ENCODE data around the gene ACTL10. TPM values are rescaled to one million over a fixed set of nuclear protein-coding genes. Genes with fewer than 3 reads are reported as not detected.

The ACTL10 gene
- total and polyA plus RNA-seq, 2 of the 13 experiments (the other 11 are each of a cell fraction or from before 2014, with no cell fraction given) = not detected

GRCh38 chr20:33656010-33656782 is 10.5 kb upstream of the ACTL10 start:
- Histone ChIP-seq H2AFZ (ENCODE audit: low read length) (no peak overlapping the region), H3K4me3 (replicated peaks in 1 of 3; ENCODE audit: insufficient read depth in 1 of 3, low read depth in 2 of 3, low read length in 3 of 3) (no peak overlapping the region), H3K4me1 (ENCODE audit: insufficient read depth, low read length) (peaks cover 37% of the 10 kb centered on the region), H3K4me2 (ENCODE audit: low read depth, low read length) (no peak overlapping the region), H3K36me3 (replicated peaks in 1 of 2; ENCODE audit: control insufficient read depth in 1 of 2, insufficient read depth in 2 of 2, low read length in 2 of 2) (peaks cover 37 to 47% of the 10 kb centered on the region in 2 experiments), H4K20me1 (ENCODE audit: insufficient read depth, low read length) (no peaks in the 10 kb centered on the region), H3K27ac (ENCODE audit: extremely low read length, insufficient read depth, low read length) (no peak overlapping the region), H3K79me2 (ENCODE audit: insufficient read depth, low read length) (no peaks in the 10 kb centered on the region), H3K27me3 (ENCODE audit: control insufficient read depth in 1 of 2, insufficient read depth in 2 of 2, low read length in 2 of 2) (no peaks in the 10 kb centered on the region), H3K9ac (ENCODE audit: insufficient read depth, low read depth, low read length) (no peak overlapping the region), H3K9me3 (ENCODE audit: low read length) (no peaks in the 10 kb centered on the region)
- 91% methylated on average over 10 of the region's 10 CpGs for WGBS (ENCODE audit: low lambda C conversion rate)
- CTCF ChIA-PET (ENCODE audit: low intra/inter-chr PET ratio, low total read pairs) = no interaction called here
- in situ Hi-C loops (cut with HindIII; ENCODE audit: extremely low pct_ligation_motif_present, low pct_unique_long_range_greater_than_20kb) = no loop called here
- DNase-seq (ENCODE audit: low spot score) (no peak), FAIRE-seq (no peak), ATAC-seq (no peak)
- POLR2A ChIA-PET = no interaction called here
- TSS peak; percentile 21 for BruUV-seq (replicated peaks)
- intact Hi-C loops (cut with micrococcal nuclease; ENCODE audit: unreplicated experiment) = no loop called here
- TF ChIP-seq NAIF1 (CRISPR knock-in tag; IDR thresholded peaks at IDR 0.05; ENCODE audit: borderline replicate concordance) = no peak
- TF ChIP-seq DZIP1 (CRISPR knock-in tag; IDR thresholded peaks at IDR 0.05) = 0 out of 2 replicates have a peak, but pooled peaks have one; percentile 15
- TF ChIP-seq, protein P1, sequence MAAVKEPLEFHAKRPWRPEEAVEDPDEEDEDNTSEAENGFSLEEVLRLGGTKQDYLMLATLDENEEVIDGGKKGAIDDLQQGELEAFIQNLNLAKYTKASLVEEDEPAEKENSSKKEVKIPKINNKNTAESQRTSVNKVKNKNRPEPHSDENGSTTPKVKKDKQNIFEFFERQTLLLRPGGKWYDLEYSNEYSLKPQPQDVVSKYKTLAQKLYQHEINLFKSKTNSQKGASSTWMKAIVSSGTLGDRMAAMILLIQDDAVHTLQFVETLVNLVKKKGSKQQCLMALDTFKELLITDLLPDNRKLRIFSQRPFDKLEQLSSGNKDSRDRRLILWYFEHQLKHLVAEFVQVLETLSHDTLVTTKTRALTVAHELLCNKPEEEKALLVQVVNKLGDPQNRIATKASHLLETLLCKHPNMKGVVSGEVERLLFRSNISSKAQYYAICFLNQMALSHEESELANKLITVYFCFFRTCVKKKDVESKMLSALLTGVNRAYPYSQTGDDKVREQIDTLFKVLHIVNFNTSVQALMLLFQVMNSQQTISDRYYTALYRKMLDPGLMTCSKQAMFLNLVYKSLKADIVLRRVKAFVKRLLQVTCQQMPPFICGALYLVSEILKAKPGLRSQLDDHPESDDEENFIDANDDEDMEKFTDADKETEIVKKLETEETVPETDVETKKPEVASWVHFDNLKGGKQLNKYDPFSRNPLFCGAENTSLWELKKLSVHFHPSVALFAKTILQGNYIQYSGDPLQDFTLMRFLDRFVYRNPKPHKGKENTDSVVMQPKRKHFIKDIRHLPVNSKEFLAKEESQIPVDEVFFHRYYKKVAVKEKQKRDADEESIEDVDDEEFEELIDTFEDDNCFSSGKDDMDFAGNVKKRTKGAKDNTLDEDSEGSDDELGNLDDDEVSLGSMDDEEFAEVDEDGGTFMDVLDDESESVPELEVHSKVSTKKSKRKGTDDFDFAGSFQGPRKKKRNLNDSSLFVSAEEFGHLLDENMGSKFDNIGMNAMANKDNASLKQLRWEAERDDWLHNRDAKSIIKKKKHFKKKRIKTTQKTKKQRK (IDR thresholded peaks at IDR 0.05; ENCODE audit: low read length) = no peak
- TF ChIP-seq ZFX (CRISPR knock-in tag; IDR thresholded peaks at IDR 0.05; ENCODE audit: low read depth) = 0 out of 2 replicates have a peak, but pooled peaks have one; percentile 18
- no peak for TF ChIP-seq ISL2 (CRISPR knock-in tag; IDR thresholded peaks at IDR 0.05)
- no peak for TF ChIP-seq ZNF556 (CRISPR knock-in tag; IDR thresholded peaks at IDR 0.05; ENCODE audit: borderline replicate concordance)
- no peak for TF ChIP-seq ZNF12 (CRISPR knock-in tag; IDR thresholded peaks at IDR 0.05)
- TF ChIP-seq RBM39 (IDR thresholded peaks at IDR 0.05; ENCODE audit: low read depth, low read length, poor library complexity, severe bottlenecking) = peak; percentile 18
- 0 out of 2 replicates have a peak, but pooled peaks have one; percentile 5 for TF ChIP-seq POLR2G (IDR thresholded peaks at IDR 0.05; ENCODE audit: low read depth, low read length)
- TF ChIP-seq SNAPC4 (CRISPR knock-in tag; IDR thresholded peaks at IDR 0.05) = no peak
- TF ChIP-seq ZNF749 (CRISPR knock-in tag; IDR thresholded peaks at IDR 0.05; ENCODE audit: borderline replicate concordance) = no peak
- no peak for TF ChIP-seq ZNF232 (CRISPR knock-in tag; IDR thresholded peaks at IDR 0.05; ENCODE audit: borderline replicate concordance)
